ENCODE results near the gene DENND10.

DNA sequence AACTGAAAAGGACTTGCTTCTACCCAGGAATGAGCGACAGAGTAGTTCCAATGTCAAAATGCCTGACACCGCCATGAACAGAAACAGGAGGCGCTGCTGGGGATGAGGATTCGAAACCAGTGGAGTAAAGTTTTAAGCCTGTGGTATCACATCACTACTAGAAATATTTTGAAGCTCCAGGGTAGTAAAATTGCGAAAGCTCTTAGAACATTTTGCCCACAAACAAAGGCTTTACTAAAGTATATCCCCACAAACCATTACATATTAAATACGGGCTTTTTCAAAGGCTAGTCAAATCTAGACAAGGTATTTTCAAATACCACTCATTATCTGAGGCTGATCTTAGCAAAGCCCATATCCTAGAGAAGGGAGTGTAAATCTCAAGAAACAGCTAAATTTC is 72.3 kb downstream of the DENND10 start:
- TF ChIP-seq SUZ12 (IDR thresholded peaks at IDR 0.05; ENCODE audit: extremely low read depth, insufficient read depth, insufficient read length) (no peak), ZNF274 (IDR thresholded peaks at IDR 0.05; ENCODE audit: low read depth, low read length) (no peak), YY1 (IDR thresholded peaks at IDR 0.05; ENCODE audit: insufficient read depth, insufficient read length) (no peak)

Measured in NT2/D1 (cell line).